HepG2 (cell line): Measurements from ENCODE around the gene PATL2. TPM values are rescaled to one million over a fixed set of nuclear protein-coding genes. Genes with fewer than 3 reads are reported as not detected.

Source experiments
- AHDC1 ChIP-seq: sonication (generic); formaldehyde crosslinking; IDR thresholded peaks from 2 replicates; pipeline ENCODE4 v1.5.1; 2020; ENCODE audit warnings: mild to moderate bottlenecking, missing genetic modification reagents, borderline replicate concordance
- ATF4 ChIP-seq, 2 experiments: fragments of 450-650 bp in 1 of 2; sonication (generic) in 1 of 2; formaldehyde crosslinking; IDR thresholded peaks; 2 replicates each; pipeline versions ENCODE4 v1.5.0 to v1.8.0; 2020 to 2022; ENCODE audit warnings: mild to moderate bottlenecking in 1 of 2, missing genetic modification reagents in 1 of 2
- EED ChIP-seq: sonication (generic); formaldehyde crosslinking; IDR thresholded peaks from 2 replicates; pipeline ENCODE4 v1.5.0; 2020; ENCODE audit warnings: mild to moderate bottlenecking, missing genetic modification reagents
- GATA4 ChIP-seq: sonication (generic); IDR thresholded peaks from 2 replicates; pipeline ENCODE4 v1.6.1; 2016; ENCODE audit warnings: antibody characterized with exemption, low read depth, borderline replicate concordance
- IKZF4 ChIP-seq: sonication (generic); formaldehyde crosslinking; IDR thresholded peaks from 2 replicates; pipeline ENCODE4 v1.5.1; 2020; ENCODE audit warnings: borderline replicate concordance, mild to moderate bottlenecking, low read depth, missing genetic modification reagents; ENCODE audit errors: not compliant biosample characterization
- MAFG ChIP-seq: sonication (generic); formaldehyde crosslinking; IDR thresholded peaks from 2 replicates; pipeline ENCODE4 v1.5.1; 2020; ENCODE audit warnings: mild to moderate bottlenecking, missing genetic modification reagents
- MATR3 ChIP-seq: sonication (generic); formaldehyde crosslinking; IDR thresholded peaks from 2 replicates; pipeline ENCODE4 v1.4.0; 2020; ENCODE audit warnings: missing genetic modification reagents
- POLR2G ChIP-seq: fragments of 200-400 bp; formaldehyde crosslinking; IDR thresholded peaks from 2 replicates; pipeline ENCODE4 v1.6.1; 2018; ENCODE audit warnings: mild to moderate bottlenecking, low read depth, low read length, moderate library complexity
- PPARG ChIP-seq: conservative IDR thresholded peaks from 2 replicates; pipeline ENCODE4 v1.6.1; 2016; ENCODE audit warnings: missing biosample characterization, missing genetic modification reagents
- SALL1 ChIP-seq: sonication (generic); formaldehyde crosslinking; IDR thresholded peaks from 2 replicates; pipeline ENCODE4 v1.8.0; 2022; ENCODE audit warnings: mild to moderate bottlenecking, missing genetic modification reagents
- STAT5B ChIP-seq: sonication (generic); formaldehyde crosslinking; IDR thresholded peaks from 2 replicates; pipeline ENCODE4 v1.4.0; 2020; ENCODE audit warnings: missing genetic modification reagents
- ZBTB1 ChIP-seq: sonication (generic); formaldehyde crosslinking; IDR thresholded peaks from 2 replicates; pipeline ENCODE4 v1.4.0; 2020; ENCODE audit warnings: missing genetic modification reagents, borderline replicate concordance
- ZFYVE20 ChIP-seq: sonication (generic); formaldehyde crosslinking; IDR thresholded peaks from 2 replicates; pipeline ENCODE4 v1.8.0; 2023; ENCODE audit warnings: low read depth, mild to moderate bottlenecking, moderate library complexity, missing genetic modification reagents, borderline replicate concordance
- ZKSCAN1 ChIP-seq: fragments of 150-350 bp; IDR thresholded peaks from 2 replicates; pipeline ENCODE4 v1.6.1; 2014; ENCODE audit warnings: low read length
- ZMAT3 ChIP-seq: sonication (generic); formaldehyde crosslinking; conservative IDR thresholded peaks from 2 replicates; pipeline ENCODE4 v1.7.0; 2021; ENCODE audit warnings: missing genetic modification reagents
- ZNF180 ChIP-seq: sonication (generic); formaldehyde crosslinking; IDR thresholded peaks from 2 replicates; pipeline ENCODE4 v1.4.0; 2020; ENCODE audit warnings: low read depth, missing genetic modification reagents, borderline replicate concordance
- ZNF335 ChIP-seq: sonication (generic); formaldehyde crosslinking; IDR thresholded peaks from 2 replicates; pipeline ENCODE4 v1.4.0; 2020; ENCODE audit warnings: missing genetic modification reagents
- ZNF609 ChIP-seq: sonication (generic); formaldehyde crosslinking; IDR thresholded peaks from 2 replicates; pipeline ENCODE4 v1.4.0; 2020; ENCODE audit warnings: mild to moderate bottlenecking, missing genetic modification reagents, borderline replicate concordance
- ZNF619 ChIP-seq: sonication (generic); formaldehyde crosslinking; IDR thresholded peaks from 2 replicates; pipeline ENCODE4 v1.4.0; 2020; ENCODE audit warnings: mild to moderate bottlenecking, missing genetic modification reagents
- polyA plus RNA-seq, 8 experiments: library from polyadenylated mRNA; depleted of rRNA in 3 of 8; stranded (reverse) in 7 of 8; unstranded in 1 of 8; fragments of >200 nt; fragmentation: Illumina TruSeq in 4 of 8; extraction: Trizol in 4 of 8; gene quantifications; 2 replicates each; pipeline versions ENCODE4 v1.2.1 to v1.2.3, GENCODE V29; 2011 to 2016; ENCODE audit warnings: low read depth in 4 of 8, missing spikeins in 1 of 8, mixed read lengths in 1 of 8; ENCODE audit not compliant: insufficient read depth in 1 of 8
- total RNA-seq, 5 experiments: library from RNA; depleted of rRNA; stranded (reverse); fragments of >200 nt; fragmentation: Illumina TruSeq; extraction: Trizol; gene quantifications; 2 replicates each; pipeline ENCODE4 v1.2.3, GENCODE V29; 2016; ENCODE audit warnings: low read depth in 1 of 5

Gene PATL2
- total and polyA plus RNA-seq, 2 of the 13 experiments (the other 11 are each of a cell fraction or from before 2014, with no cell fraction given) = 0.15 to 0.53 TPM

GRCh38 chr15:44711096-44711742, at the start of gene PATL2, which contains the start of gene B2M (continued):
- TF ChIP-seq MAFG (CRISPR knock-in tag) (no peak), PPARG (CRISPR knock-in tag) (0 out of 2 replicates have a peak, but pooled peaks have one; percentile 13), ZNF609 (CRISPR knock-in tag) (no peak), ZNF180 (CRISPR knock-in tag) (no peak), ZNF335 (no peak), ZBTB1 (no peak), AHDC1 (CRISPR knock-in tag) (no peak), STAT5B (CRISPR knock-in tag) (no peak), ZMAT3 (no peak), ZKSCAN1 (no peak), ATF4 (CRISPR knock-in tag; IDR thresholded peaks at IDR 0.05) (no peak), ZFYVE20 (CRISPR knock-in tag) (no peak), ZNF619 (CRISPR knock-in tag) (no peak), POLR2G (peak; percentile 100), MATR3 (CRISPR knock-in tag) (no peak), EED (peak; percentile 66; the same call in 1 of the 2 replicates), SALL1 (CRISPR knock-in tag) (peak; percentile 67), GATA4 (peak; percentile 76; the same call in 1 of the 2 replicates), IKZF4 (CRISPR knock-in tag) (no peak)
